Hepatocyte (in vitro differentiated cells): Measurements from ENCODE around the gene ZC3H12D. TPM values are rescaled to one million over a fixed set of nuclear protein-coding genes. Genes with fewer than 3 reads are reported as not detected.
"Not testable (repeated sequence)": the region's sequence is repeated elsewhere in the genome, so short reads cannot be mapped to it uniquely, and the experiment has no call there.

Experiments
- DNase-seq: peaks from one replicate; pipeline ENCODE4 v3.0.0-alpha.2; 2016; ENCODE audit warnings: low spot score
- H2AFZ ChIP-seq: fragments of 200-600 bp; sonication (generic); 2 replicates; pipeline ENCODE4 v1.6.0; 2016; ENCODE audit warnings: antibody characterized with exemption, mild to moderate bottlenecking
- H3K27ac ChIP-seq: fragments of 200-600 bp; sonication (generic); 2 replicates; pipeline ENCODE4 v1.5.1; 2016; ENCODE audit warnings: mild to moderate bottlenecking
- H3K27me3 ChIP-seq: fragments of 200-600 bp; sonication (generic); 2 replicates; pipeline ENCODE4 v1.6.1; 2016
- H3K36me3 ChIP-seq: fragments of 200-600 bp; sonication (generic); replicated peaks from 2 replicates; pipeline ENCODE4 v1.5.1; 2016; ENCODE audit warnings: low read depth; ENCODE audit not compliant: insufficient read depth
- H3K4me1 ChIP-seq: fragments of 200-600 bp; sonication (generic); 2 replicates; pipeline ENCODE4 v1.5.1; 2016; ENCODE audit warnings: mild to moderate bottlenecking, moderate library complexity; ENCODE audit not compliant: insufficient read depth
- H3K4me2 ChIP-seq: fragments of 200-600 bp; sonication (generic); 2 replicates; pipeline ENCODE4 v1.6.0; 2016
- H3K4me3 ChIP-seq: fragments of 200-600 bp; sonication (generic); 2 replicates; pipeline ENCODE4 v1.5.1; 2016; ENCODE audit warnings: mild to moderate bottlenecking
- H3K79me2 ChIP-seq: fragments of 200-600 bp; sonication (generic); 2 replicates; pipeline ENCODE4 v1.6.0; 2017; ENCODE audit warnings: mild to moderate bottlenecking
- H3K9me2 ChIP-seq: fragments of 200-600 bp; sonication (generic); replicated peaks from 2 replicates; pipeline ENCODE4 v1.6.0; 2017; ENCODE audit warnings: mild to moderate bottlenecking; ENCODE audit not compliant: insufficient read depth
- H3K9me3 ChIP-seq: fragments of 200-600 bp; sonication (generic); 2 replicates; pipeline ENCODE4 v1.5.1; 2016; ENCODE audit warnings: low read depth, mild to moderate bottlenecking
- H4K20me1 ChIP-seq: fragments of 200-600 bp; sonication (generic); 2 replicates; pipeline ENCODE4 v1.6.0; 2016; ENCODE audit warnings: mild to moderate bottlenecking; ENCODE audit not compliant: insufficient read depth, poor library complexity, severe bottlenecking
- EZH2 ChIP-seq: fragments of 200-600 bp; sonication (generic); IDR thresholded peaks from 2 replicates; pipeline ENCODE4 v1.6.1; 2016; ENCODE audit warnings: antibody characterized with exemption, mild to moderate bottlenecking, borderline replicate concordance
- EZH2phosphoT487 ChIP-seq: fragments of 200-600 bp; sonication (generic); IDR thresholded peaks from one replicate; pipeline ENCODE4 v1.6.1; 2018; ENCODE audit warnings: antibody characterized with exemption, mild to moderate bottlenecking, low read depth, moderate library complexity; ENCODE audit not compliant: unreplicated experiment, severe bottlenecking
- WGBS: methylation state at CpG from one replicate; pipeline ENCODE4 v1.1.6; 2016; ENCODE audit warnings: low lambda C conversion rate; ENCODE audit errors: missing lambda C conversion rate; 5-methylcytosine and 5-hydroxymethylcytosine counted together
- polyA plus RNA-seq: library from polyadenylated mRNA; unstranded; fragments of >200 nt; fragmentation: Nextera tagmentation; extraction: Ambion mirVana; gene quantifications from 2 replicates; pipeline ENCODE4 v1.2.1, GENCODE V29; 2016
- total RNA-seq: library from RNA; depleted of rRNA; stranded (reverse); fragments of >200 nt; gene quantifications from 2 replicates; pipeline ENCODE4 v1.2.3, GENCODE V29; 2014
- TF ChIP-seq, protein P1 (sequence below): fragments of 200-600 bp; sonication (generic); IDR thresholded peaks from 2 replicates; pipeline ENCODE4 v1.5.1; 2016; ENCODE audit warnings: antibody characterized with exemption, mild to moderate bottlenecking; ENCODE audit not compliant: poor library complexity

ZC3H12D gene
- total and polyA plus RNA-seq, 2 experiments from 2014 or later: 0.06 to 0.50 TPM

DNA sequence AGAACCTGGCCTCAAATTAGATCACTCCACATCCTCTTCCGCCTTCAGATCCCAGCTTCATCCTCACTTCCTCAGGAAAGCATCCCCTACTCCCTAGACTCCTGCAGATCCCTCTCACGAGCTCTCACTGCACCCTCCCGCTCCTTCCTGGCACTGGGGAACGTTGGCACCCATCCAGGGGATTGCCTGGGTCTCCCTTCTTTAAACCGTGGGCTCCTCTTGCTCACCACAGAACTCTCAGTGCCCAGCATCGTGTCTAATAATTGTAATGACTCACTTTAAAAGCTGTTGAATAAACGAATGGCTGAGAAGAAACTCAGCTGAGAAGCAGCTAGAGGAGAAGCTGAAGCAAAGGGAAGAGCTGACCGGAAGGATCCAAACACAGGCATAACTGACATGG is 20.4 kb downstream of the ZC3H12D start:
- no peaks in the 10 kb centered on the region for H3K36me3 ChIP-seq
- DNase-seq: no peak
- H3K27me3 ChIP-seq: no peaks in the 10 kb centered on the region
- H3K4me3 ChIP-seq: no peak overlapping the region
- H3K4me2 ChIP-seq: no peak overlapping the region
- TF ChIP-seq, protein P1, sequence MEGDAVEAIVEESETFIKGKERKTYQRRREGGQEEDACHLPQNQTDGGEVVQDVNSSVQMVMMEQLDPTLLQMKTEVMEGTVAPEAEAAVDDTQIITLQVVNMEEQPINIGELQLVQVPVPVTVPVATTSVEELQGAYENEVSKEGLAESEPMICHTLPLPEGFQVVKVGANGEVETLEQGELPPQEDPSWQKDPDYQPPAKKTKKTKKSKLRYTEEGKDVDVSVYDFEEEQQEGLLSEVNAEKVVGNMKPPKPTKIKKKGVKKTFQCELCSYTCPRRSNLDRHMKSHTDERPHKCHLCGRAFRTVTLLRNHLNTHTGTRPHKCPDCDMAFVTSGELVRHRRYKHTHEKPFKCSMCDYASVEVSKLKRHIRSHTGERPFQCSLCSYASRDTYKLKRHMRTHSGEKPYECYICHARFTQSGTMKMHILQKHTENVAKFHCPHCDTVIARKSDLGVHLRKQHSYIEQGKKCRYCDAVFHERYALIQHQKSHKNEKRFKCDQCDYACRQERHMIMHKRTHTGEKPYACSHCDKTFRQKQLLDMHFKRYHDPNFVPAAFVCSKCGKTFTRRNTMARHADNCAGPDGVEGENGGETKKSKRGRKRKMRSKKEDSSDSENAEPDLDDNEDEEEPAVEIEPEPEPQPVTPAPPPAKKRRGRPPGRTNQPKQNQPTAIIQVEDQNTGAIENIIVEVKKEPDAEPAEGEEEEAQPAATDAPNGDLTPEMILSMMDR: no peak
- no peak for TF ChIP-seq EZH2
- no peak for TF ChIP-seq EZH2phosphoT487
- no peaks in the 10 kb centered on the region for H3K9me3 ChIP-seq
- WGBS: 75% methylated on average over 8 of the region's 8 CpGs
- no peak overlapping the region for H2AFZ ChIP-seq
- H4K20me1 ChIP-seq: no peaks in the 10 kb centered on the region
- H3K4me1 ChIP-seq: no peaks in the 10 kb centered on the region
- H3K27ac ChIP-seq: no peak overlapping the region
- H3K9me2 ChIP-seq: no peaks in the 10 kb centered on the region
- no peaks in the 10 kb centered on the region for H3K79me2 ChIP-seq

DNA sequence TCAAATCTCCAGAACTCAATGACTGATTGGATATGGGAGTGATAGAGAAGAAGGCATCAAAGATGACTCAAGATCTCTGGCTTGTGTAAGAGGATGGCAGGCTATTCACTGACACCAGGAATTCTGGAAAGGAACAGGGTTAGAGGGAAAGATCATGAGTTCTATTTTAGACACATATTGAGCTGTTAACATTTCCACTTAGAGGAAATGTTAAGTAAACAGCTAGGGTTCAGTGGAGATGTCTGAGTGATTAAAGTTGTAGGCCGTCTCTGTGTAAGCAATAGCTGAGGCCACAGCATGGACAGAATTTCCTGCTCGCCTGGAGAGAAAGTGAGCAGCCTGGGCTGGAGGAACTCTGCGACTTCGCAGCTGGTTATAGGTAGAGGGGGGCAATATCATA is 21.0 kb downstream of the ZC3H12D start:
- Histone ChIP-seq H3K36me3 (no peaks in the 10 kb centered on the region), H3K4me2 (no peak overlapping the region)
- 61% methylated on average over 4 of the region's 4 CpGs for WGBS

DNA sequence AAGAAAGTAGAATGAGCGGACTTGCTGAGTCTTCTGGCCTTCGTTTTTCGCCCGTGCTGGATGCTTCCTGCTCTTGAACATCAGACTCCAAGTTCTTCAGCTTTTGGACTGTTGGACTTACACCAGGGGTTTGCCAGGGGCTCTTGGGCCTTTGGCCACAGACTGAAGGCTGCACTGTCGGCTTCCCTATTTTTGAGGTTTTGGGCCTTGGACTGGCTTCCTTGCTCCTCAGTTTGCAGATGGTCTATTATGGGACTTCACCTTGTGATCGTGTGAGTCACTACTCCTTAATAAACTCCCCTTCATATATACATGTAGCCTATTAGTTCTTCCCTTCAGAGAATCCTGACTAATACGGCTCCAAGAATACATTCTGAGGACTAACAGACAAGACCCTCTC is 22.1 kb downstream of the ZC3H12D start:
- H3K4me2 ChIP-seq, H3K4me1 ChIP-seq, H2AFZ ChIP-seq, DNase-seq, H4K20me1 ChIP-seq, H3K27me3 ChIP-seq, H3K9me2 ChIP-seq, H3K27ac ChIP-seq, H3K79me2 ChIP-seq, H3K9me3 ChIP-seq, H3K4me3 ChIP-seq, H3K36me3 ChIP-seq: not testable (repeated sequence)
- 98% methylated on average over 7 of the region's 7 CpGs for whole genome bisulfite sequencing

More for the DNA sequence above, 21.0 kb downstream of the ZC3H12D start:
- no peaks in the 10 kb centered on the region for H3K9me2 ChIP-seq
- no peaks in the 10 kb centered on the region for H3K9me3 ChIP-seq
- no peak for DNase-seq
- H3K27ac ChIP-seq: no peak overlapping the region
- H3K4me1 ChIP-seq: no peaks in the 10 kb centered on the region
- no peaks in the 10 kb centered on the region for H4K20me1 ChIP-seq
- H3K4me3 ChIP-seq: no peak overlapping the region
- no peaks in the 10 kb centered on the region for H3K79me2 ChIP-seq
- H2AFZ ChIP-seq: no peak overlapping the region
- TF ChIP-seq EZH2 (no peak), EZH2phosphoT487 (no peak)
- TF ChIP-seq, protein P1: no peak
- no peaks in the 10 kb centered on the region for H3K27me3 ChIP-seq

DNA sequence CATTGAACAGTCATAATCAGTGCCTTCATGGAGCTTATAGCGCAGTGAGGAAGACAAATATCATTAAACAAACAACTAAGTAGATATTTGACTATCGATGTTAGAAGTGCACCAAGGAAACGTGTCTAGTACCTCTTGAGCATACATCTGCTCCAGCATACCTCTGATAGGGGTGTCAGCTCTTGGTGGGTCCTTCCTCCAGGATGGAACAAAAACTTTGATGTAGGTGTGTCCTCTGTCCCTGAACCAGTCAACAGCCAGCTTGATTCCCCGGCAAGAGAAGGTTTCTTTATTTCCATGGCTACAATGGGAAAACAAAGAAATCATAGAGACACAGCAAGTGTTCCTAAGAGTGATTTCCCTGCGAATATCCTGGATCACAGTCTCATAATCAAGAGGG is 23.1 kb downstream of the ZC3H12D start:
- DNase-seq: no peak
- no peaks in the 10 kb centered on the region for H3K36me3 ChIP-seq
- H3K4me3 ChIP-seq: no peak overlapping the region
- WGBS: 83% methylated on average over 5 of the region's 5 CpGs
- no peaks in the 10 kb centered on the region for H3K9me2 ChIP-seq
- no peaks in the 10 kb centered on the region for H3K27me3 ChIP-seq
- TF ChIP-seq, protein P1: no peak
- TF ChIP-seq EZH2: no peak
- no peak for TF ChIP-seq EZH2phosphoT487
- H3K9me3 ChIP-seq: no peaks in the 10 kb centered on the region
- H2AFZ ChIP-seq: no peak overlapping the region
- no peak overlapping the region for H3K4me2 ChIP-seq
- no peaks in the 10 kb centered on the region for H4K20me1 ChIP-seq
- no peak overlapping the region for H3K27ac ChIP-seq
- no peaks in the 10 kb centered on the region for H3K4me1 ChIP-seq
- H3K79me2 ChIP-seq: no peaks in the 10 kb centered on the region

DNA sequence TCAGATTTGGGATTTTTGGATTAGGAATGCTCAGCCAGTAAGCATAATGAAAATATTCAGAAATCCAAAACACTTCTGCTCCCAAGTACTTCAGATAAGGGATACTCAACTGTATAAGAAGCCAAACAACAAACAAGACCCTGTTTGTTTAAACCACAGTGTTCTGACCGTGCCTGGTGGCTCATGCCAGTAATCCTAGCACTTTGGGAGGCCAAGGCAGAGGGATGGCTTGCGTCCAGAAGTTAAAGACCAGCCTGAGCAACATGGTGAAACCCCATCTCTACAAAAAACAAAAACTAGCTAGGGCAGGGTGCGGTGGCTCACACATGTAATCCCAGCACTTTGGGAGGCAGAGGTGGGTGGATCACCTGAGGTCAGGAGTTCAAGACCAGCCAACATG is 24.6 kb downstream of the ZC3H12D start:
- not testable (repeated sequence) for H3K4me2 ChIP-seq, H3K27me3 ChIP-seq, H3K4me1 ChIP-seq, DNase-seq, H3K4me3 ChIP-seq, H3K9me3 ChIP-seq, H3K36me3 ChIP-seq, H2AFZ ChIP-seq, H3K27ac ChIP-seq, H3K9me2 ChIP-seq, H3K79me2 ChIP-seq, H4K20me1 ChIP-seq
- 78% methylated on average over 3 of the region's 3 CpGs for WGBS
